Sigmoid colon (tissue), 7 donors: Measurements from ENCODE around the gene MB. TPM values are rescaled to one million over a fixed set of nuclear protein-coding genes. Genes with fewer than 3 reads are reported as not detected.

ENCODE experiments used
- polyA plus RNA-seq, 3 donors: library from polyadenylated mRNA; stranded (reverse); fragments of 200-250 nt; gene quantifications; one replicate each; pipeline ENCODE4 v1.2.3, GENCODE V29; 2013
- total RNA-seq, 4 donors: library from RNA; depleted of rRNA; stranded (reverse); fragments of >200 nt; gene quantifications; one replicate each; pipeline ENCODE4 v1.1.0, GENCODE V29; 2016
- donor health status: healthy with polysubstance abuse.
- donor health status: Bipolar disorder and iron deficiency.
- donor health status: healthy.

MB gene
- total and polyA plus RNA-seq, 7 donors = 0.68 to 84.7 (median 10.3) TPM; not detected in 1

Other genes starting within 250 kb of the MB start
- gene HMOX1, start 236.2 kb downstream of the MB start, total RNA-seq = 100 to 1,000 TPM in 1 of 4 donors, 10 to 100 TPM in 1, 1 to 10 TPM in 2; 5.0 to 107 (median 11.7) TPM
- gene HMOX1, start 236.2 kb downstream of the MB start, polyA plus RNA-seq = 100 to 1,000 TPM in 1 of 3 donors, 10 to 100 TPM in 2; 35.5 to 138 (median 67.9) TPM
- 10 to 100 TPM in 3 of 4 donors, 1 to 10 TPM in 1; 10.0 to 15.0 (median 12.6) TPM for gene MCM5, start 217.2 kb downstream of the MB start, total RNA-seq
- 10 to 100 TPM in 2 of 3 donors, 1 to 10 TPM in 1; 9.9 to 42.6 (median 14.4) TPM for gene MCM5, start 217.2 kb downstream of the MB start, polyA plus RNA-seq
- gene RASD2, start 76.5 kb downstream of the MB start, total RNA-seq = 10 to 100 TPM in 3 of 4 donors, 1 to 10 TPM in 1; 6.6 to 22.8 (median 13.7) TPM
- 10 to 100 TPM in 2 of 3 donors, 1 to 10 TPM in 1; 8.4 to 20.6 (median 12.0) TPM for gene RASD2, start 76.5 kb downstream of the MB start, polyA plus RNA-seq
- 10 to 100 TPM; 15.8 to 28.2 (median 17.0) TPM for gene APOL6, start 31.1 kb upstream of the MB start, total RNA-seq
- 10 to 100 TPM in 1 of 3 donors, 1 to 10 TPM in 2; 4.2 to 24.3 (median 7.9) TPM for gene APOL6, start 31.1 kb upstream of the MB start, polyA plus RNA-seq
- not detected for gene APOL5, start 100.5 kb upstream of the MB start, total RNA-seq
- gene APOL5, start 100.5 kb upstream of the MB start, polyA plus RNA-seq = not detected